GM19035 (cell line): Measurements from ENCODE around the gene TAAR1.

Experiments used
- ATAC-seq: cut with Tn5 transposase; IDR thresholded peaks from one replicate; pipeline ENCODE4 v1.9.1; 2021; ENCODE audit not compliant: unreplicated experiment

TAAR1 gene

GRCh38 chr6:132596201-132596600 lies 62.8 kb downstream of the TAAR1 start:
- no peak for ATAC-seq
